Measurements from ENCODE around the gene NFKBIE.

GRCh38 chr6:44310241-44310640 is 44.9 kb upstream of the NFKBIE start:
- no peak for TF ChIP-seq CTCF (IDR thresholded peaks at IDR 0.05)
- TF ChIP-seq POLR2A (IDR thresholded peaks at IDR 0.05) = no peak

All from uterus (tissue), 2 donors.